HG02798 (cell line): Measurements from ENCODE around the gene LRAT.

Experiments used
- ATAC-seq: cut with Tn5 transposase; IDR thresholded peaks from one replicate; pipeline ENCODE4 v1.9.1; 2021; ENCODE audit warnings: mild to moderate bottlenecking; ENCODE audit not compliant: unreplicated experiment, poor library complexity

The LRAT gene

GRCh38 chr4:154757713-154758112, 13.9 kb downstream of the LRAT start:
- no peak for ATAC-seq

- ATAC-seq = no peak
These were observed 17.1 kb downstream of the LRAT start for GRCh38 chr4:154760895-154761294.

- no peak for ATAC-seq
These were observed 34.5 kb downstream of the LRAT start for GRCh38 chr4:154778264-154778663.

GRCh38 chr4:154779362-154779947, 35.7 kb downstream of the LRAT start:
- no peak for ATAC-seq

- no peak for ATAC-seq
These were observed 37.6 kb downstream of the LRAT start, which contains the start of gene RBM46 for GRCh38 chr4:154781126-154781982. TSS of gene RBM46 (plus strand) at chr4:154781272. CDS start at chr4:154796753, 15,481 bp downstream.

- ATAC-seq = no peak
These were observed 38.1 kb downstream of the LRAT start for GRCh38 chr4:154781983-154782293.
